Right lung (tissue), 5 donors: ENCODE data around the gene KCNJ3. TPM values are rescaled to one million over a fixed set of nuclear protein-coding genes. Genes with fewer than 3 reads are reported as not detected.
A peak's percentile ranks its signal among the peaks of the same experiment; 100 is the strongest.

Source experiments
- DNase-seq, 2 donors: peaks; one replicate each; pipeline ENCODE4 v3.0.0-alpha.2; 2013
- polyA plus RNA-seq, 5 donors: library from polyadenylated mRNA; unstranded; fragments of 120-200 nt; gene quantifications; one replicate each; pipeline versions ENCODE4 v1.2.1 to v1.2.3, GENCODE V29; 2013; ENCODE audit warnings: inconsistent platforms in 1 of 5, low replicate concordance in 1 of 5; ENCODE audit not compliant: insufficient read length in 5 of 5, insufficient read depth in 1 of 5

KCNJ3 gene
- polyA plus RNA-seq, 5 donors: 0.15 to 0.67 (median 0.28) TPM

GRCh38 chr2:154707994-154708575 is 9.6 kb downstream of the KCNJ3 start:
- DNase-seq: no peak

DNA sequence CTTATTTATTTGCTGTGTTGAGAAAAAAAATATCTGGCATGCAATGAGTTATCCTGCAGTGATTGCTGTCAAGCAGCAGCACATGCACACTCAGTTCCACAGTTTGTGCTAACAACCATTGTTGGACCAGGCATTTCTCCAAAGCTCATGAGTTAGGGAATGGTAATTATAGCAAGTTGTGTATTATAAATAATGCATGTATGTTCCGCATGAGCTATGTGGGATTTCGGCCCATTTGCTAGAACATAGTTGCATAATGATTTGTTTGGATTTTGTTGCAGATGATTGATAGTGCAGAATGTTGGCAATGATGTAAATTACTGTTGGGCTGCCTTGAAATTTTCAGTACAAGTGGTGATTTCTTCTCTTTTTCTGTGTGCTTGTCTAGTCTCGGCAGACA is 10.7 kb downstream of the KCNJ3 start:
- DNase-seq: peak; percentile 56 to 63

GRCh38 chr2:154710078-154710477 is 11.6 kb downstream of the KCNJ3 start:
- DNase-seq: no peak

DNA sequence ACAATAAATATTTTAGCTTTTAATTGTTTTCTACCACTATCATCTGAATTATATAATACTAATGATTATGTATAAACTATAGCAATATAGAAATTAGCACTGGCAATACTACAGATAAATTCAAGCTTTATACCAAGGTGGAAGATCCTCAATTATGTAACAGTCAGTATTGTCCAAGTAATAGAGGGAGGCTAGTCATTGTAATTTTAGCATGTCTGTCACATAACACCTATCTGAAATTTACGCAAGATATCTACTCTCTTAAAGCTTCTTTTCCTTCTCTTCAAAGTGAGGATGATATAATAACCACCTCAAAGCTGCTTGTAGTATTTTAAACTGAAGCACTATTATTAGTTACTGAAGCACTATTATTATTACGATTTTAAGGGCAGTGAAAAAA is 12.2 kb downstream of the KCNJ3 start:
- no peak for DNase-seq

DNA sequence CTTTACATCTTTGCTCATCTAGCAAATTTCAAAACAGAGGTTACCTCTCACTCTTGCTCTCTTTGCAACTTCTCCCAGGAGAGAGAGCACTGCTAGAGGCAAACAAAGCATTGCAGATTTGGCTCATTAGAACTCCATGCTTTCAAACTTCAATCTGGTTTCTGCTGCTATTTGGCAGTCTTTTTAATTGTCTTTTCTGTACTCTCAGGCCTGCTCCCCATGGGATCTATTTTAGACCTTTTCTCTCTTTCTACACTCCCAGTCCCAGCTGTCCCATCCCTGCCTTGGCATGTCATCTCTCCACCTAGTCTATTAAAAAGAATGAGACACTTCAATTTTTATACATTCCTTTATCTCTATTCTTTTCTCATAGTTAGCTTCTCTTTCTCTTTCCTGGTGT is 15.2 kb downstream of the KCNJ3 start:
- no peak for DNase-seq

DNA sequence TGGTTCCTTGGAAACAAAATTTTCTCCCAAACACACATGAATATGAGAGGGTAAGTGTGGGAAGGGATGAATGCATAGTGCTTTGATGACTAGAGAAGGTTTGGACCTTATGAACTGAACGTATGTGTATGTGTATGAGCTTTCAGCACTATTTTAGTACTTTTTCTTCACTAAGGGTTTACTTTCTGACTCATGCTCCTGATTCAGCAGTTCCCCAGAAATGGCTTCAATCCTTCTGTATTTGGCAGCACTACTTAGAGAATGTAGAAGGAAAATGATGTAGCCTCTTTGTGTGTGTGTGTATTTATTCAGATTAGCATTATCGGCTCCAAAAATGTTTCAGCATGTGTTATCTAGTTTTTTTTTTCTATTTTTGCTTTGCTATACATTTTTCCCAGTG is 22.2 kb downstream of the KCNJ3 start:
- no peak for DNase-seq

DNA sequence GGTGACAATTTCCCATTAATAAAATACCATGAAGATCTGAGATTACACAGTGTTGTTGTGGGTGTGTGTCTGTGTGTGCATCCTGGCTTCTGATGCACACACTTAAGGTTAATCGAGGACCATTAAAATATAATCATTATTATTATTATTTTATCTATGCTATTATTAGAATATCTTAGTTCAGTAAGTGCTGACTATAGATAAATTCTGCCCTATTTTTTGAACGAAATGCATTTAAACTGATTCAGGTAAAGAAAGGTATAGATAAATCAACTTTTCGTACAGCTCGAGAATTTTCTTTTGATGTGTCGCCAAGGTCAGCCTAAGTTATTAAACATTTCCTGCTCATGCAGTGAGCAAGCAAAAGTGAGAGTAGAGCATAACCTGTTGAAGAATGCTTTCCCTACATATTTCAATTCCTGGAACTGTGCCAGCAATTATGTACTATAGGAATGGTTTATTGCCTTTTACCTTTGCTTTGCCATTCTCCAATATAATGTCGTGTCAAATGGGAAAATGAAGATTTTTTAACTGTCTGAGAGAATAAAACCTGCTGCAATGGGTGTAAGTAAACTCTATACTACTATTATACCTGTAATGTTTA is 25.8 kb downstream of the KCNJ3 start:
- DNase-seq: no peak

DNA sequence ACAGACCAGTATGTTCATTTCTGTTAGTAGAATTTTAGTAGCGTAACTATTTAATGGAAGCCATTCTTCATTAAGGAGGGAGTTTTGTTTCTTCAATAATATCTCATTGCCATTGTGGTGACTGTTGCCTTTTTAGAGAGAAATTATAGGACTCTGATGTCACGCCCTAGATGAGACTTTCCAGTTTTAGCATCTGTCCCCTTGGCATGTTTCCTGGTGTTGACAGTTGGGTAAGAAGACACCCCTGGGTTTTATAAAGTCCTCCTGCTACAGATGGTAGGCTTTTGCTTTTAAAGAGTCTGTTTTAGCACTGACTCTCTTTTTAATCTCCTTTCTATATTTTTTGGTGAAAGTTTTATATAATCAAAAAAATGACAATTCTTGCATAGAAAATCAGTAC is 41.9 kb downstream of the KCNJ3 start:
- no peak for DNase-seq

GRCh38 chr2:154758871-154759270 is 60.4 kb downstream of the KCNJ3 start:
- no peak for DNase-seq

DNA sequence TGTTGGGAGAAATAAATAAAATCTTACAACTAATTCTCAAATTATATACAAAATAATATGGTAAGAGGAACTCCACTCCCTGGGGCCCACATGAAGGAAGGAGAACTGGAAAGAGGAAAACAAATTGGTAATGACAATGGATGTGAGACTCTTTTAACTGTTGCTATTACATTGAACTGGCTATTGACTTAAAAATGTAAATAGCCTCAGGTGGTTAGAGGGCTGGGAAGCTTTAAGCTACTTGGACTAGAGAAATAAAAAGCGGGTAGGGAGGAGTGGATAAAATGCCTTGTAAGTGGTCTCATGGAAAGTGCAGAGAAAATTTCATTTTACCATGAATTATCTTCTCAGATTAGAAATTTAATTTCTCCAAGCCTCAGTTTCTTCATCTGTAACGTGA is 64.1 kb downstream of the KCNJ3 start:
- no peak for DNase-seq

- DNase-seq: no peak
Observed at GRCh38 chr2:154771664-154772284, 73.3 kb downstream of the KCNJ3 start.

DNA sequence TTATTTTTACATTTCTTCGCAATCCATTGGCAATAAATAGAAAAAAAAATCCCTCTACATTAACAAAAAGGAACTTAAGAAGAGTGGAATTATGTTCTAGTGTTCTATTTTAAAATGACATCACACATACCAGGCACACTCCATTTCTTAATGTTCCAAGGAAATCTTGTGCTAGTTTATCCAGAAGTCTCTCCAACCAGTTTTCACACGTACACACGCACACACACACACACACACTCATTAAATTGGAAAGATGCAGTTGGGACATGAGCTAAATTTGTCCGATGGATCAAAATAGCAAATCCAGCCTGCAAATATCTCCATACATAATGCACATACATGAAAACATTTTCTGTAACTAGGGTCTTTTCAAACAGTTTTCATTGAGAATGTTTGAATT is 78.3 kb downstream of the KCNJ3 start:
- no peak for DNase-seq

GRCh38 chr2:154794406-154794805 is 95.9 kb downstream of the KCNJ3 start:
- no peak for DNase-seq

GRCh38 chr2:154795651-154796050 is 97.2 kb downstream of the KCNJ3 start:
- DNase-seq: no peak

- no peak for DNase-seq
Observed at GRCh38 chr2:154804451-154804850, 106.0 kb downstream of the KCNJ3 start.

- no peak for DNase-seq
Observed at GRCh38 chr2:154813636-154814035, 115.1 kb downstream of the KCNJ3 start.

DNA sequence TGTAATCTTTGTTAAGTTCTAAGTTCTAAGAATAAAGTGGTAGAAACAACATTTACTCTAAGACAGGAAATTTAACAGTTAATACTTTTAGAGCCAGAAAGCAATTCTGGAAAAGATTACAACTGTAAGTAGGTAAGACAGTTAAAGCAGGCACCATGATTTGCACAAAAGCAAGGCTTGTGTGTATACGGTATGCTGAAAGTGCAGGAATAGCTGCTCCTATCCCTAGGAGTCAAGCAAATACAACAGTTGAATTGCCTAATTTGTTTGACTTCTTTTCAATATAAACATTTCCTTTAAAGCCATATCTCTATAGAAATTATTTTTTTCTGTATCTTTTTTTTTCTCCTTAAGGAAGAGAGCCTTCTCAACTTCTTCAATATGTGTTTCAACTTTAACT is 116.4 kb downstream of the KCNJ3 start:
- DNase-seq: no peak

DNA sequence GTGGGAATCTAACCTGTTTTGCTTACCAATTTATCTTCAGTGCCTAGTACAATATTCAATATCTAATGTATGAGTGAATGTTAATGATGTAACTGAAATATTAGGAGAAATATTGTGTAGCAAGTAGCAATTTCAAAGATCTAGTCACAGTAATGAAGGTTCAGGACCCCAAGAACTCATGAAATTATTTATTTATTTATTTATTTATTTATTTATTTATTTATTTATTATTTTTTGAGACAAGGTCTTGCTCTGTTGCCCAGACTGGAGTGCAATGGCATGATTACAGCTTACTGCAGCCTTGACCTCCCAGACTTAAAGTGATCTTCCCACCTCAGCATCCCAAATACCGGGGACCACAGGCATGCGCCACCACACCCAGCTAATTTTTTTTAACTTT is 126.9 kb downstream of the KCNJ3 start:
- DNase-seq: no peak

DNA sequence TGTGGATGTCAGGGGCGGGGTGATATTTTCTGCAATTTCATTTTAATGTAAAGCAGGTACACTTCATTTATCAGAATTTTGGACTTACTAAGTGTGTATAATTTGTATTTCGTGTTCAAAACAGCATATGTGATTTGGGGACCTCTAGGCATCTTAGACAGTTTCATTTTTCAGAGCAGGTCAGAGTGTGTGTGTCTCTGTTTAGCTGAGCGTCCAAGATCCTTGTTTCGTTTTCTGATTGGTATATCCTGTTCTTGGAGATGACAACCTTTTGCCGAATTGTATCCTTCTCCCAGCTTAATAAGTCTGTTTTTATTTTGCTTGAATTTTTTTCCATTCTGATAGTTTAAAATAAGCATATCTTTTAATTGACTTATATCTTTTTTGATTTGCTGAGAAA is 128.3 kb downstream of the KCNJ3 start:
- no peak for DNase-seq

- DNase-seq: no peak
Observed at GRCh38 chr2:154827286-154827685, 128.8 kb downstream of the KCNJ3 start.

DNA sequence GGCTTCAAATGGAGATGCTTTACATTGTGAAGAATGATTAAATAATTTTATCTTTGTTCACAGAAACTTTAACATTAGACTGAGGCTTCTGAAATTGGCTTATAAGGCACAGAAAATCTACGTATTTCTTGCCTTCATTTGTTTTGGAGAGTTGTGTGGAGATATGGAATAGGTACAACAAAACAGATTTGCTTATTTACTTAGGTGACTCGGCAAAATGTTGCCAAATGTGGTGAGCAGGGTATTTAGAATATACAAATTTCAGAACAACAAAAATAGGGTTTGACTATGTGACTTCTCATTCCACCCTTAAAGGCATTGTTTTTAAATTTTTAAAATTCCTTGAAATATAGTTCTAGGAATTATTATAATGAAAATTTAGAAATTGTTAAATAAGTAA is 134.2 kb downstream of the KCNJ3 start:
- DNase-seq: no peak

GRCh38 chr2:154836632-154837031 is 138.1 kb downstream of the KCNJ3 start:
- peak; percentile 6 to 8 for DNase-seq

DNA sequence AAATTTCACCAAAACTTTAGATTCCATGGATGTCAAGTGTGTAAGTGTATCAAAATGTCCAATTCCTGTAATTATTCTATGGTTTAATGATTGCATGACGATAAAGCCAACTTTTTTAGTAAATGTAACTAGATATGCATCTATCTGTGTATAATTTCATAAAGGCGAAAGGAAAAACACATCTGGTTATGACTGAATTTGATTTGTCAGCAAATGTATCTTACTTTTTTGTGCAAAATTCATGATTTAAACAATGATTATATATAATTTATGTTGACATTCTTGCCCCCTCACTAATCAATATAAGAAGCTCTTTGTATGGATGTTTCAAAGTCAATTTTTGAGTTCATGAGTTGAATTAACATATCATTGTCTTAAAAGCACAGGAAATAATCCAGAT is 138.5 kb downstream of the KCNJ3 start:
- DNase-seq: no peak

GRCh38 chr2:154844513-154844912 is 146.0 kb downstream of the KCNJ3 start:
- no peak for DNase-seq
